ENCODE measurements around the gene CD164.
A peak's percentile ranks its signal among the peaks of the same experiment; 100 is the strongest.
"Not testable (repeated sequence)": the region's sequence is repeated elsewhere in the genome, so short reads cannot be mapped to it uniquely, and the experiment has no call there.

Gene CD164

DNA sequence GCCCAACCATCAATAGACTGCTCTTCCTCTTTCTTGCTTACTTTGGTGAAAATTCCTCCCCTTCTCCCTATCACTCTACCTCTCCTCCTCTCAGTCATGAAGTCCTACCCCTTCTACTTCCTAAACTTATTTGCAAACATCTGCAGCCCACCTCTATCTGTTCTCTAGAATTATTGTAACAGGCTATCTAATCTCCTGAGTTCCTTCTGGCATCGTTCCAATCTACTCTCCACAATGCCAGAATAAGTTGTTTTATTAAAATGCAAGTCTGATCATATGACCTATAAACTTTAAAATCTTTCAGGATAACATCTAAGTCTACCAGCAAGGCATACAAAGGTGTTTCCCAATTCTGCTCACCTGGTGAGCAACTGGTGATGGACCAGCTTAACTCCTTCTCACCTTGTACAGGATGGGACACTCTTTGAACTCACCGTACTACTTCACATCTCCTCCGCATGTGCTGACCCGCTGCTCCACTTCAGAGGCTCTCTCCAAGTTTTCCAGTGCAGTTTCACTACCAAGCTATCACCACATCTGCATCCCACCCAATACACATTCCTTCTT lies 7.9 kb downstream of the CD164 start:
- no peak for DNase-seq (ENCODE audit: low read depth)

DNA sequence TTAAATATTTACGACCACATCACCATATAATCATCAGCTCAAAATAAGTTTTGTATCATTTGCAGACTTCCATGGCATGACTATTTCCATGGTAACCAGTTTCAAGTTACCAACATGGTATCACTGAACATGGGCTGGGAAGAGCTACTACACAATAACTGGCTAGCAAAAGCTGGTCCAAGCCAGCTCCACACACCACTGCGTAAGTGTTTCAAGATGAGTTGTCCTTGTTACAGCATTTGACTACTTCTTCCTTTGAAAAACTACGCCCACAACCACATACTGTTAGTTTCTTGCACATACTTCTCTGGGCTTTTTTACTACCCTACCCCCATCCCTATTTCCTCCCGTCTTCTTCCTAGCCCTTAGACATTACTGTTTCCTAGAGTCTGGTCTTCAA lies 8.5 kb downstream of the CD164 start:
- peak; percentile 34 for DNase-seq (ENCODE audit: low read depth)

DNA sequence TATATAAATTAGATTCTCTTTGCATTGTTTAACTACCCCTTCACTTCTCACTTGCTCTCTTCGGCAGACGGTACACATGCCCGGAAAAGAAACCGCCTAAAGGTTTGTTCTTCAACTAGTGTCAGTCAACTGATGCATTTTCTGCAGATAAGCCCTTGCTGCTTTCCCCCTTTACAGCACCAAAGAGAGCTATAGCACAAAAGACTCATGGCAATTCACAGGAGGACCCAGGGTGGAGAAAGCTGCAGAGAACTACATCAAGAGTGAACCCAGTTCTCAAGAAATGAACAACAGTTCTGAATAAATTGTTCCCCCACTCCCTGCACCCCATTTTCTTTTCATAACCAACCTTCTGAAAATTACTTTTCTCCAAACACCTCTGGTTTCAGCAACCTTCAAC lies 8.9 kb downstream of the CD164 start:
- peak; percentile 12 for DNase-seq (ENCODE audit: low read depth)

DNA sequence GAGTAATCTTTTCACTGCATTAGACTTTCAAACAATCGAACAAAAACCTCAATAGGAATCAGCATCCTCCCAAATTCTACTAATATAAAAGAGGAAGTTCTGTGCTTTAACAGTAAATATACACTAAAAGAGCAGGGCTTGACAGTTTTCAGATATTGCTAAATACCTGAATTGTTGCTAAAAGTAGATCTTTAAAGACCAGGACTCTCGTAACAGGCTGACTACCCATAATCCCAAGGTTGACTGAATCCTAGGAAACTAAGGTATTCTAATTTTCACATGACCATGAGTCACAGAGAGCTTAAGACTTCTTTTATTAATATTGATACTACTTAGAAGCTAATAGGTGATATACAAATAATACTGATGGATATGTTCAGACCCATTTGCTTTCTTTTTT lies 10.1 kb downstream of the CD164 start:
- no peak for DNase-seq (ENCODE audit: low read depth)

DNA sequence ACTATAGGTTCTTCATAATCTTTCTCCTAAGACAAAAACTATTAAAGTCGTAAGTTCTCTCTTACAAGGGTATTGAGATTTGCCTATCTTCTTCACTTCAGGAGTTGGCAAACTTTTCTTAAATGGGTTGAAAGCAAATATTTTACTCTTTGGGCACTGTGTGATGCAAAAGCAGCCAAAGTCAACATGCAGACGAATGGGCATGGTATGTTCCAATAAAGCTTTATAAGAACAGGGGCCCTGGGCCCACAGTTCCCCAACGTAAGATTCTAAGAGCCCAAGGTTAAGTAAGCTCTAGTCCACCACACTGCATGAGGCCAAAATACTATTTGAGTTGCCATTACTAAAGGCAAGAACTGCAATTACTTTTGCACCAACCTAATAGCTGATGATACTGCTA lies 11.5 kb downstream of the CD164 start:
- DNase-seq (ENCODE audit: low read depth) = no peak

DNA sequence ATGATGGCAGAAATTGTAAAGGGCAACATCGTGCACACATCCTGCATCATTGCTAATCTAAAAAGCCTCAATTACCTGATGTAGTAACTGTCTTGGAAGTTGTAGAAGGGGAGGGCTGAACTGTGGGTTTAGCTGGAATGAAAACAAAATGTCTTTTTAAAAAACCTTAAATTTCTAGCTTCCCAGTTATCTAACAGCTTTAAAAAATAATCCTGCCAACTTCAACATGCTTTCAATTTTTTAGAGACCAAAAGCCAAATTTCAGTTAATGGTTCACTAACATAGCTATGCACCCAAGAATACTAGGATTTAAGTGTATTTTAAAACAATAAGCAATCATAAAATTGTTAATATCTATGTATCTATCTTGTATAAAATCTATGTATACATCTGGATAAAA lies 11.9 kb downstream of the CD164 start:
- no peak for DNase-seq (ENCODE audit: low read depth)

DNA sequence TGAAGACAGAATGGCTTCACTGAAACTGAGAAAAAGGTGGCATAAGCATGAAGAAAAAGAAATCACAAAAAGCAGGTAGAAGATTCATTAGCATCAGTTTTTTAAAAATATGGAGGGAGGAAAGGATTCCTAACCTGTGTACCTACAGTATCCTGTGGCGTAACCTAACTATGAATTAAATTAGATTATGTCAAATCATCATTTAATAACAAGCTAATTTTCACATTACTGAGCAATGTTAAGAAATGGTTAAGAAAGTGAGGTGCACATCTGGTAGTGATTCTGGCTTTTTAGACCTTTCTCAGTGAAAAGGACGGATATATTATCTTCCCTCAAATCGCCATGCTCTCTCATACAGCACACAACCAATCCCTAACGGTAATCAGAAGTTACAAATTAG lies 12.5 kb downstream of the CD164 start:
- no peak for DNase-seq (ENCODE audit: low read depth)

DNA sequence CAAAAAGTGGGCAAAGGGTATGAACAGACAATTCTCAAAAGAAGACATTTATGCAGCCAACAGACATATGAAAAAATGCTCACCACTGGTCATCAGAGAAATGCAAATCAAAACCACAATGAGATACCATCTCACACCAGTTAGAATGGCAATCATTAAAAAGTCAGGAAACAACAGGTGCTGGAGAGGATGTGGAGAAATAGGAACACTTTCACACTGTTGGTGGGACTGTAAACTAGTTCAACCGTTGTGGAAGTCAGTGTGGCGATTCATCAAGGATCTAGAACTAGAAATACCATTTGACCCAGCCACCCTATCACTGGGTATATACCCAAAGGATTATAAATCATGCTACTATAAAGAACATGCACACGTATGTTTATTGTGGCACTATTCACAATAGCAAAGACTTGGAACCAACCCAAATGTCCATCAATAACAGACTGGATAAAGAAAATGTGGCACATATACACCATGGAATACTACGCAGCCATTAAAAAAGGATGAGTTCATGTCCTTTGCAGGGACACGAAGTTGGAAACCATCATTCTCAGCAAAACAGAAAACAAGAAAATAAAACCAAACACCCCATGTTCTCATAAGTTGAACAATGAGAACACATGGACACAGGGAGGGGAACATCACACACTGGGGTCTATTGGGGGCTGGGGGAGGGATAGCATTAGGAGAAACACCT lies 17.7 kb downstream of the CD164 start:
- not testable (repeated sequence) for DNase-seq (ENCODE audit: low read depth)

DNA sequence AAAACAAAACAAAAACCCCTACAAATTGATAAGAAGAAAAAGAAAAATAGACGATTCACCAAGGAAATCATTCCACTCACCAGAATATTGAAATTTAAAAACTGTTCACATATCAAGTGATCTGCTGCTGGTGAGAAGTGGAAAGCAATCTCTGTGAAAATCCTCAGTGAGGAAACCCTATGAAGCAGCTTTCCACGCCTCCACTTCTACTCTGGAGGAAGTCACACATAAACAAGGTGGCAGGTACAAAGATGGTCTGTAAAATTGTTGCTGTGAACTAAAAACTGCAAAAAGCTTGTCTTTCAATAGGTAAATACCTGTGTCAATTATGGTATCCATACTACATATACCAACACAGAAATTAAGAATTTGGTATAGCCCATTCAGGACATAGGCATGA lies 18.5 kb downstream of the CD164 start:
- DNase-seq (ENCODE audit: low read depth) = no peak

DNA sequence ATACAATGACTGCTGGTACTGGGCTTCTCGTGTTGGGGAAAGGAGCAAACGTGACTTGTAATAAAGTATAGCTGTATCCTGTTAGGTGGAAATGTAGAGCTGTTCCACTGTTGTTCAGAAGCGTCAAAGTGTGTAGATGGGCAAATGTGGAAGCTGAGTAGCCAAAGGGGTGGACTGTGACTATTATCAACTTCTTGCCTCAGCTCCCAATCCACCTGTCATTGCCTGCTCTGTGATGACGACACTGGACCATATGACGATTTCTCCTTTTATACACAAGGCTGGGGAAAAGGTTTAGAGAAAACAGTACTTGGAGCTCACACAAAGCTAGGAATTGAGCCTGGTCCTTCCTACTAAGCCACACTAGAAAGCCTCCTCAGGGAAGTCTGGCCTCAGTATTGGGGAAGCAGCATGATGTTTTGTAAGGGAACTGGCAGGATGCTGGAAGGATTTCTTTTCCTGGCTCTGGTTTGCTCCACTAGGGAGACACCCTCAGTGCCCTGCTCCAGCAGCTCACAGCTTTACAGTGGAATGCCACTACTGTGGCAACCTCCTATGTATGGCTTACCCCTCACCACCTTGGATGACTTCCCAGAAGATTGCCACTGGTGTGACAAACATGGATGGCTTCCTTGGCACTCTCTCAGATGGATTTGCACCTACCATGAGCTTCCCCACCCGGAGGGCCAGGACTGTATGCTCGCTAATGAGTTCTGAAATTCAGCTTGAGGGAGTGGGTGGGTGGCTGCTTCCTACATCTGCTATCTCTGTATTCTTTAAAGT lies 20.0 kb downstream of the CD164 start:
- DNase-seq (ENCODE audit: low read depth) = no peak

DNA sequence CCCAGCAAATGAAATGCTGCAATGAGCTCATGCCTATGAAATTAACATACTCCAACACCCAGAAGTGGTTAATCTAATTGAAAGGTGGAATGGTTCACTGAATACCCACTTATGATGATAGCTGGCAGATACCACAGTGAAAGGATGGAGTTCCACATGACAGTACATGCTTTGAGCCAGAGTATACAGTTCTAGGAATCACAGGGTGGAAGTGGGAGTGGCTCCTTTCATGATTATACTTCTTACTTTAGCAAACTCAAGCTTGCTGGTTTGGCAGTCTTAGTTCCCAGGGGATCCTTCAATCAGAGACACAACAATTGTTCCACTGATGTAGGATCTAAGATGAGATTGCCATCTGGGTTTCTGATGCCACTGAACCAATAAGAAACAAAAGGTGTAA lies 21.5 kb downstream of the CD164 start:
- no peak for DNase-seq (ENCODE audit: low read depth)

DNA sequence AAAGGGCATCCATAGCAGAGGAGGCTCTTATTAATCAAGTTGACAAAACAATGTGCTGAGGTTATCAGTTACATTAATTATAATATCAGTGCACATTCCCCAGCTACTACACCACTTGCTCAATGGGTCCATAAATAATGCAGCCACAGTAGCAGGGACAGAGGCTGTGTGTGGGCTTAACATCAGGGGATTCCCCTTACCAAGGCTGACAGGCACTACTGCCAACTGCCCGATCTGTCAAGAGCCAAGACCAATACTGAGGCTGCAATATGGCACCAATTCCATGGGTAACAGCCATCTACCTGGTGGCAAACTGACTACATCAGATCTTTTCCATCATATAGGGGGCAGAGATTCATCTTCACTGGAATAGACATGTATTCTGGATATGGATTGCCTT lies 22.0 kb downstream of the CD164 start:
- no peak for DNase-seq (ENCODE audit: low read depth)

DNA sequence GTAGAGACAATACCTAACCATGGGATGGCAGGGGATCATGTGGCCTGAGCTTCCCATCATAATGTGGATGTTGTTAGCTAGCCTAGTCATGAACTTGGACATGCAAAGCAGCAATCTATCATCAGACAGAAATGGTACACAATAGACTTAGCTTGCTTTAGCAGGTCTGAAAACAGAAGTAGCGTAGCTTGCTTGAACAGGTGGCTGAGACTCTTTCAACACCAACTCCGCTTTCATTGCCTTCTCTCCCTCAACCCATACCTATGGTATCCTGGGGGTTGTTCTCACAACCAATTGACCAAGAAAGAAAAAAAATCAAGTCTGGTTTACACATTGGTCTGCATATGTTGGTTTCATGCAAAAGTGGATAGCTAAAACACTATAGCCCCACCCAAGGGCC lies 23.0 kb downstream of the CD164 start:
- DNase-seq (ENCODE audit: low read depth) = no peak

DNA sequence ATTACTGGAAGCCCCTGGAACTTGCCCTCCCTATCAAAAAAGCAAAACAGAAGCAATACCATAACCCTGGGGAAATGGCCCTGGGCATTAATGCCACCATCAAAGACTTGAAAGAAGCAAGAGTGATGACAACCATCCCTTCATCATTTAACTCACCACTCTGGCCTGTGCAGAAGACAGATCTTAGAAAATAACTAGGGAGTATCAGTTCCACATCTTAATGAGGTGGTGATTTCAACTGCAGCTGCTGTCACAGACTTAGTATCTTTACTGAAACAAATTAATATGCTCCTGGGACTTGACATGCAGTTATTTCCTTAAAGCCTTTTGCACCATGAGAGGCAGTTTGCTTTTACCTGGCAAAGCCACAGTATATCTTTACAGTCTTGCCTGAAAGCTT lies 24.1 kb downstream of the CD164 start:
- no peak for DNase-seq (ENCODE audit: low read depth)

DNA sequence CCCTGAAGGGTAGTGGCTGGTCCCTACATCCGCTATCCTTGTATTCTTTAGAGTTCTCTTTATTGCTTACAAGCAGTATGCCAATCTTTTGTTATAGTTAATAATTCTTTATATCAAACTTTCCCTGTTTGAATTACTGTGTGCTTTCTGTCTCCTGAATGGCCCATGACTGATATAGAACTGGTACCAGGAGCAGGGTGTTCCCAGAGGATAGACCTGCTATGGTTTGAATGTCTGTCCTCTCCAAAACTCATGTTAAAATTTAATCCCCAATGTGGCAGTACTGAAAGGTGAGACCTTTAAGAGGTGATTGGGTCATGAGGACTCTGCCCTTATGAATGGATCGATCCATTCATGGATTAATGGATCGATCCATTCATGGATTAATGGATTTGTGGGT lies 26.0 kb downstream of the CD164 start:
- no peak for DNase-seq (ENCODE audit: low read depth)

DNA sequence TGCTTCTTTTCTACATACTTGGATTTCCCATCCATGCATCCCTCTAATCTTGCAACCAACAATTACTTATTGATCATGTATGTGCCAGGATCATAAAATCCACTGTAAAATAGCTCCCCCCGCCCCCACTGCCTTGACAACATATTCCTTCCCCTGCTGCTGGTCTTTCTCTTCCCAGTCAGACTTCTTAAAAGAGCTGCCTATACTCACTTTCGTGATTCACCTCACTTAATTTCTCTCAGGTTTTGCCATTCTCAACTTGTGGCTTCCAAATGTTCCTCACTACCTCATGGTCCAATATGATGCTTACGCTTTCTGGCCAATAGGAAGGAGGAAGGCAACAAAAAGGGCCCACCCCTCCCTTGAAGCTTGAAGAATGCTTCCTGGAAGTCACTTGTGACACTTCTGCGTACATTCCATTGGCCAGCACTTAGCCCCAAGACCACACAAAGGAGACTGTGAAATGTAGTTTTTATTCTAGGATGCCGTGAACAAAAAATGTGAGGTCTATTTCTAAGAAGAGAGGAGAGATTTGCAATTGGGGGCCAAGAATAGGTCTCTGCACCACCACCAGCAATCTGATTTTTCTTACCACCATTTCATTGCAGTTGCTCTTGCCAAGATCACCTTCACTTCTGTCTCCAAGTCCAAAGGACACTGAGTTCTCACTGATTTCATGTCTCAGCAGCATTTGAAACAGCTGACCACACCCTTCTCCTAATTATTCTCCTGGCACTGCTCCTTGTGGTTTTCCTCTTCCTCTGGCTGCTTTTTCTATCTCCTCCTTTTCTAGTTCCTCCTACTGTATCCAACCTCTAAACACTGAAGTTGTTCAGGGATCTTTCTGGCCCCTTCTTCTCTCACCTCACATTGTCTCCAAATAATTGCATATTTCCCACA lies 30.8 kb downstream of the CD164 start:
- DNase-seq (ENCODE audit: low read depth) = no peak

DNA sequence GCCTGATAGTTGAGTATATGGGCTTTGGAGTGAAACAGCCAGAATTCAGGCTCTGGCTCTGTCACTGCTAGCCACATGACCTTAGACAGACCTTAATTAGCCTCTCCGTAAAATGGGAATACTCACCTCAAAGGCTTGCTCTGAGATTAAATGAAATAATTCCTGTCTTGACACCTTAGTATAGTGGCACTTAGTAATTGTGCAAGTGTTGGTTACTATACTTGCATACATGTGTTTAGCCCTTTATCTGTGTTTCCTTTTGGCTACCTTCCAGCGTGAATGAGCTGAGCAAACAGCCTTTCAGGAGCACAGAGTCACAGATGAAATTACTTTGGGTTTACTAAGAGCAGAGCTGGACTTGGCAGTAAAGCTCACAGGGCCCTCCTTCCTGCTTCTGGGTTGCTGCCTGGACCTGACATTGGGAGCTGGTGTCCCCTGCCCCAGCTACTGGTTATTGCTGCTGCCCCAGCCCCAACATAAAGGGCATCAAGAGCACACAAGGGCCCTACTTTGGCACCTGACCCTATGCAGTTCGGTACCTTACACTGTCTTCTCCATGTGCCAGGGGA lies 32.8 kb downstream of the CD164 start:
- no peak for DNase-seq (ENCODE audit: low read depth)

DNA sequence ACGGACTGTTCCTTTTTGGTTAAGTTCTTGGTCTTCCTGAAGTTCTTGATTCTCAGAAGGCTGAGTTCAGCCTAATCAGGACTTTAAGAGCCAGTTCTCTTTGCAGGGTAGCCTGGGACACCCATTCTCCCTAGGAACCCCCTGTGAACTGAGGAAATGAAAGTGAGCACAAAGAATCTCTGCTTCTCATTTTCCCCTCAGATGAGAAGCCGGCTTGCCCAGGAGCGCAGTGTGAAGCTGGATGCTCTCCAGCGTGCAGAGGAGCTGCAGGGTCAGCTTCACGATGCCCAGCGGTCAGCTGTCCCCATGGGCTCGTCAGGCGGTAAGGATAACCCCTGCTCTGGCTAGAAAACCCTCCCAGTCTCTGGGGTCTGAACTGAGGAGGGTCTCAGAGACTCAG lies 34.0 kb downstream of the CD164 start:
- no peak for DNase-seq (ENCODE audit: low read depth)

DNA sequence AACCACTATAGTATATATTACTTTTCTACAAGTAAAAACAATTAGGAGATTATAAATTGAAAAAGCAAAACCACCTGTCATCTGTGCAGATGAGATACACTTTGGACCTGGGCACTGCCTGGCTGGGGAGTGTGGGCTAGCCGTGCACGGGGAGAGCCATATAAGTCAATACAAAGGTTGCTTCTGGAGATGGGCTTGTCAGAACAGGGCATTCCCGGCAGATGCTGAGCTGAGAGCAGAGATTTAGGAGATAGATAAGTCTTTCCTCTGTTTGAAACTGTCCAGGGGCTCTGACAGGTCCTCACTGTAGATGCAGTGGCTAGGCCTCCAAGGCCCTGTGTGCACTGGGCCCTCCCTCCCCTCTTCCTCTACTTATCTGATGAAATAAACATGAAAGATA lies 34.5 kb downstream of the CD164 start:
- DNase-seq (ENCODE audit: low read depth) = no peak

DNA sequence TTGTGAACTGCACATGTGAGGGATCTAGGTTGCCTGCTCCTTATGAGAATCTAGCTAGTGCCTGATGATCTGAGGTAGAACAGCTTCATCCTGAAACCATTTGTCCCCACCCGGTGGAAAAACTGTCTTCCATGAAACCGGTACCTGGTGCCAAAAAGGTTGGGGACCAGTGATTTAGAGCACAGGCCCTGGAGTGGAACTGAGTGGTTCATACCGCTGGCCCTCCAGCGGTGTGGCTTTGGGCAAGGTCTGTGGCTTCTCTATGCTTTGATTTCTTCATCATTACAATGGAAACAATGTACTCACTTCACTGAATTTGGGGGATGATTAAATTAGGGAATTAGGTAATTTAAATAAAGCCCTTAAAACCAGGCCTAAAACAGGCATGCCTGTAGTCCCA lies 36.3 kb downstream of the CD164 start:
- no peak for DNase-seq (ENCODE audit: low read depth)

DNA sequence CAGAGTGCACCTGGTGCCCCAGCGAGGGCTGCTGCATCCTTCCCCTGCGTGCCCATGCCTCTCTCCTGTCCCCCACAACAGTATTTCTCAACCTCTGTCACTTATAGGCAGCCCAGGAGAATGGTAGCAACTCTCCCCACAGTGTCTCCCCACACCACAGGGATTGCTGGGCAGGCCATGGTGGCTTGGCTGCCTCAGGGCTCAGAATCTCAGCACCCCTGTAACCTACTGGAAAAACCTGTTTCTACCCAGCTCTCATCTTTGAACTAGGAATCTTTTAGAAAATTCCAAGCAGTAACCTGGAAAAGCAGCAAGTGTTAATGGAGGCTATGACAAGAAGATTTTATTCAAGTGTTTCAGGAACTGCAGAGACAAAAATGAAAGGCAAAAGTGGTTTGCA lies 38.0 kb downstream of the CD164 start:
- DNase-seq (ENCODE audit: low read depth) = no peak

DNA sequence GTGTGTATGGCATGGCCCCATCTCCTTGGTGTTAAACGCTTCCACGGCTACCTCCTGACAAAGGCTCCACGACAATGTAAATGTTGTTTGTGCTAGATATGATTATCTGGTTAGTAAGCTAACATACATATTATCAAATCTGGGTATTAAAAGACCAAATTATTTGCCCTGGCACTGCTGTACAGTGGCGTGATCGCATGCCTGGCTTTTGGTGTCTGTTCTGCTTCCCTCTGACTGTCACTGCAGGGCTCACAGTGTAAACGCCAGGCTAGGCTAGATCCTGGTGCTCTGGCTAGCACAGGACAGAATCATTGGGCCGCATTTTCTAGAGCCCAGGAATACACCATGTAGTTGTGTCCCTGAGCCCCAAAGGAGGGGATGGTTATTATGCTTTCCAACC lies 38.7 kb downstream of the CD164 start:
- no peak for DNase-seq (ENCODE audit: low read depth)
